ENCODE measurements around the gene SORCS2.

Gene SORCS2

GRCh38 chr4:7692451-7693236 lies 500.3 kb downstream of the SORCS2 start:
- DNase-seq (ENCODE audit: low read depth) = no peak

DNA sequence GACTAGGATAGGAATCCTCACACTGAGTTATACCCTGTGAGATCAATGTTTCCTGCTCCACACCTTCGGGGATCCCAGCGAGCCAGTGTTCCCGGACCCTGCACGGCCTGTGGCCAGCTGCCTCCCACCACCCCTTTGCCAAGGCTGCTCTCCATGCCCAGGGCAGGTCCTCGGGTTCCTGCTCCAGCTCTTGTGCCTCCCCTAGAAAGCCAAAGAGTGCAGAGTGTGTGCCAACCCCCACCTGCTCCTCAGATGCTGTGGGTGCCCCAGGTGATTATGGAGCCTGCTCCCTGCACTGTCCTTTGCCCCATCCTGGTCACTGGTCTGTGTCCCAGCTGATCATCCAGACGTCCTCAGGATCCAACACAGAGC lies 500.9 kb downstream of the SORCS2 start:
- DNase-seq (ENCODE audit: low read depth) = no peak

- no peak for DNase-seq (ENCODE audit: low read depth)
These were observed 501.4 kb downstream of the SORCS2 start for GRCh38 chr4:7693711-7694110.

GRCh38 chr4:7694324-7694723 lies 502.0 kb downstream of the SORCS2 start:
- DNase-seq (ENCODE audit: low read depth) = no peak

GRCh38 chr4:7697343-7697742 lies 505.0 kb downstream of the SORCS2 start:
- DNase-seq (ENCODE audit: low read depth) = no peak

DNA sequence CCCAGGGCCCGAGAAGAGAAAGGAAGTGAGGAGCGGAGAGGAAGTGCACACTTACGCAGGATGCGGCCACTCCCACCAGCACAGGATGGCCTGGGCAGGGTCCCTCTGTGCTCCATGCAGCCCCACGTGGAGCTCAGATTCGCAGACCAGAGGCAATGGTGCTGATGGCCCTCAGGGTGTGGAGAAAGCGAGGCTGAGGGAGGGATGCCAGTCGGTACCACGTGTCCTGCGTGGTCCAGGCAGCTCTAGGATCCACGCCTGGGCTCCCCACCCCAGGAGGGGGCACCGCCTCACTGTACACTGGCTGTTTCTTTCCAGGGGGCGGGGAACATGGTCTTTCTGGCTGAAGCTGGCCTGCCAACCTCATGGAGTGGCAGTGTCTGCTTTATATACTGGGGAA lies 505.5 kb downstream of the SORCS2 start:
- no peak for DNase-seq (ENCODE audit: low read depth)

DNA sequence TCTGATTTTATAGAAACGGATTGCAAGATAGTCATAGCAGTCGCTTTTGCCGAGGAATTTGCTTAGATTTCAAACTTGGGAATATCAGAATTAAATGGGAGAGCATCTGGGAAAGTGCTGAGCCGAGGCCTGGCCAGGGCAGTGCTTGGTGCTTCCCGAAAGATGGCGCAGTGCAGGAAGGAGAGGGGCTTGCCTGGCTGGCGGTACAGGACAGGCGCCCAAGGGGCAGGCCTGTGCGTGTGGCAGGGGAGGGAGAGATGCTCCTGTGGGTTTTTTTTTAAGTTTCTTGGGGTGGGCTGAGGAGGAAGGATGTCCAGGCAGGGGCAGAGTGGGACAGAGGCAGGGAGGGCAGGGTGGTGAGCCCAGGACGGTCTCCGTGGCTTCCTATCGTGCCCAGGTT lies 506.2 kb downstream of the SORCS2 start:
- no peak for DNase-seq (ENCODE audit: low read depth)

DNA sequence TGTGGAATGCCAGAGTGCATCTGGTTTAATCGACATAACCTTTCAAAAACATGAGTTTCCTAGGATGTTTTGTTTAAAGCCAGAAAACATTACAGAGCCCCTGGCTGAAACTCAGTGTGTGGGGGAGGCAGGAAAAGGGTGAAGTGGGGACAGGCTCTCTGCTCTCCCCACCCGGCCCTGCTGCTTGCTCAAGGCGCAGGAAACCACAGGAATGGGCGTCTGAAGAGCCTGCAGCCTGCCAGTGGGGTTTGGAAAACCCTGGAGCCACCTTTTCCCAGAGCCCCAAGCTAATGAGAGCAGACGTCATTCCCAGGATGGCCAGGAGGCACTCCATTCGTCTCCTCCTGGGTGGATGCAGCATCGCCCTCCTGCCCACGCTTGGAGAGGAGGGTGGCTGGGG lies 506.7 kb downstream of the SORCS2 start:
- DNase-seq (ENCODE audit: low read depth) = no peak

DNA sequence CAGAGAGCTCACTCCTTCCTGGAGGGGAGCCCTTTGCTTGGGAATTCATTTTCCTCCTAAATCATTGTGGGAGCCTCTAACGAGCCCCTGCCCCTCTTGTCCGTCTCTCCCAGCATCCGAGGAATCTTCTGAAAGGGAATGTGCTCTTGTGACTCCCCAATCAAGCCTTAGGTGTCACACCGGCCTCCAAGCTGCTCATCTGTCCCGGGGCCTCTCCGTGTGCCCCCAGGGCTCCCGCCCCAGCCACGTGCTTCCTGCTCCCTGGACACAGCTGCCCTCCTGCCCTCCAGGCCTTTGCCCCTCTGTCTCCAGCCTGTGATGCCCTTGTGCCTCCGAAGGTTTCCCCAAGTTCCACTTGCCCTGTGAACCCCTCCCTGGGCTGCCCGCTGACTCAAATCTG lies 507.5 kb downstream of the SORCS2 start:
- no peak for DNase-seq (ENCODE audit: low read depth)

DNA sequence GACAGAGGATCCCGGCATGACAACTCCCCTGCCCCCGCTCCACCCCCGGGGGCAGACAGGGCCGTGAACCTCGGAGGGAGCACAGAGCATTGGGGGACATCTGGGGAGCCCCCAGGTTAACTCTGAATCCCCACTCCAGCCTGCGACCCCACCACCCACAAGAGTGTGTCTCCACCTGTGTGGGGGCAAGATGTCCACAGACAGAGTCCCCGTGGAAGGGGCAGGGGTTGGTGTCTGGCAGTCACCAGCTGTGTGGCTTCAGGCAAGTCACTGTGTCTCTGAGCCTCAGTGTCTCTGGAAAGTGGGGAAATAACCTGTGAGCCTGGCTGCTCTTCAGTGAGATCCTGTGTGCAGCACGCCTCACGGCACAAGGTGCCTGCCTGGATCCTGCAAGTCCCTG lies 508.3 kb downstream of the SORCS2 start:
- no peak for DNase-seq (ENCODE audit: low read depth)

GRCh38 chr4:7701866-7702649 lies 509.7 kb downstream of the SORCS2 start:
- DNase-seq (ENCODE audit: low read depth) = no peak

- DNase-seq (ENCODE audit: low read depth) = no peak
These were observed 511.4 kb downstream of the SORCS2 start for GRCh38 chr4:7703688-7704087.

DNA sequence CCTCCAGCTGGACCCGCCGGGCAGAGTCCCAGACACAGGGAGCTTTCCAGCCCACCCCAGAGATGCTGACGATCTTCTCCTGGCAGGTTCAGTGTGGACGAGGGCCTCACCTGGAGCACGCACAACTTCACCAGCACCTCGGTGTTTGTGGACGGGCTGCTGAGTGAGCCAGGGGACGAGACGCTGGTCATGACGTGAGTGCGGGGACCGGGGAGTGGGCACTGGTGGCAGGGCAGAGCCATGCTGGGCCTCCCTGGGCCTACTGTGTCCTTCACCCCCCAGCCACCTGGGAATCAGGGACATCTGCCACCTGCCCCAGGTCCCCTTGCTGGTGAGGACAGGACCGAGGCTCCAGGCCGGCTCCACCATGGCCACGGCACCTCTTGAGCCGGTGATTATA lies 511.8 kb downstream of the SORCS2 start:
- DNase-seq (ENCODE audit: low read depth) = no peak

- no peak for DNase-seq (ENCODE audit: low read depth)
These were observed 512.3 kb downstream of the SORCS2 start for GRCh38 chr4:7704625-7705024.

GRCh38 chr4:7705062-7705461 lies 512.7 kb downstream of the SORCS2 start:
- DNase-seq (ENCODE audit: low read depth) = no peak

DNA sequence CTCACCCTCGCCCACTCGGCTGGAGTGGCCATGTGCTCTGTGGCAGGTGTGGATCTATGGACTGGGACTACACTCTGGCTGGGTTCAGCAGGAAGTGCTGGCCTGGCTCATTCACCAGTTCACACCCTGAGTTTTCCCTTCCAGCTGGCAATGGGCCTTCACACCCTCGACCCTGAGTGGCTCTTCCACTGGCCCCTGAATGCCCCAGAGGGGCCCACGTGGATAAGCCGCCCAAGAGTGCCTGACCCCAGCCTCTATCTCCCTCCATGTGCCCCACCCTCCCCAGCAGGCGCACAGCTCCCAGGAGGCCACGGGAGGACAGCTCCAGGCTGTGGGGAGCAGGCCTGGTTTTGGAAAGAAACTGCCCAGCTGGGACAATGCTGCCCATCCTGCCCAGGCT lies 513.3 kb downstream of the SORCS2 start:
- DNase-seq (ENCODE audit: low read depth) = no peak

- DNase-seq (ENCODE audit: low read depth) = no peak
These were observed 515.9 kb downstream of the SORCS2 start for GRCh38 chr4:7708238-7708637.

GRCh38 chr4:7708981-7709380 lies 516.6 kb downstream of the SORCS2 start:
- no peak for DNase-seq (ENCODE audit: low read depth)

DNA sequence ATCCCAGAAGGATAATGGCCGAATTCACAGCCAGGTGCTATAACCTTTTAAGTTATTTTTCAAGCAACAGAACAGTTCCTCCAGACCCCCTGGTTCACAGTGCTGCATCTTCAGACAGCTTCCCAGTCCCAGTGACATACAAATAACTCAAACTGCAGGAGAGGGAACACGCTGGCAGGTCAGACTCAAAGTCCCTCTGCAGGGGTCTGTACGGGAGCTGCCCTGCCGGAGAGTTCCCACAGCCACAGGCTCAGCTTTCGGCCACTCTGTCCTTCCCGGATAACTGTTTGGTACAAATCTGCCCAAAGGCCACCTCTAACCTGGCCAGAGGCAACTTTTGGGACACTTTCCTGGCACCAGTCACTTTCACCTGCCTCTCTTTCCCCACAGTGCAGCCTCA lies 517.1 kb downstream of the SORCS2 start:
- no peak for DNase-seq (ENCODE audit: low read depth)

DNA sequence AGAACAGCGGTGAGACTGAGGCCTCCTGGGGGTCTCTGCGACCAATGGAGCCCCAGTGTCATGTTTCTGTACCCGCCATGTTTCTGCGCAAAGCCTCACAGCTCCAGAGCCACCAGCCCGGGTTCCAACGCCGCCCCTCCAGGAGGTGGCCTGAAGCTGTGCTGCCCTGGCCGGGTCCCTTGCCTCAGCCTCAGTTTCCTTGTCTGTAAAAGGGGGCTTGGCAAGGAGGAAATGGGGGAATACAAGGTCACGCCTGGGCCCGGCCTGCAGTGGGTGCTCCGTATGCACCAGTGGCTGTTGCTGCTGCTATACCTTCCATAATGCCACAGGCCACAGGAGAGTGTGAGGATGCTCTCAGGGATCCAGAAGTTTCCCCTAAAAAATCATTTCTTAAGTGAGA lies 517.8 kb downstream of the SORCS2 start:
- no peak for DNase-seq (ENCODE audit: low read depth)

DNA sequence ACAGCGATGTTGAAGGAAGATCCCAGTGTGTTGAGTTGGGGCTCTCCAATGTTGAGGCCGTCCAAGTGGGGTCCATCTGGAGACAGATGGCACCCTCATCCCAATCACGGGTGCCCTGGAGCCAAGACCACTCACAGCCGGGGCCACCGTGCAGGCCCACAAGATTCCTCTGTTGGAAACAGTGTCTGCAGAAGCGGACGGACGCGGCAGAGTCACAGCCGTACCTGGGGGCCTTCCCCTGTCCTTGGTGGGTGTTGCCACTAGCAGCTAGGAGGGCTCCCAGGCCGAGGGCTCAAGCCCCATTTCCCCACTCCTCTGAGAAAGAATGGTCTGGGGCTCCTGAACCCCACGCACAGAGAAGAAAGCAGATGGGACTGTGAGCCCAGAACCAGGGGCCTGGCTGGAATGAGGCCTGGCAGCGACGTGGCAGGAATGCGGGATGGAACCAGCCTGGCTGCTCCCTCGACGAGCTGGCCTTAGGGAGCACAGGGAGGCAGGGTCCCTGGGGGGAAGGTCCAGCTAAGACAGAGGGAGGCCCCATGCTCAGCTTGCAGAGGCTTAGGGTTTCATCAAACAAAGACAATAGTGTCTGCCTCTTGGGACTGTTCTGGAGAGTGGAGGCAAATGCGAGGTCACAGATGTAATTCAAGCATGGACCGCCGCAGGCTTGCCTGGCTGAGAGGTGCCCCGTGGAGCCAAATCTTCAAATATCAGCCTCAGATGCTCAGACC lies 518.4 kb downstream of the SORCS2 start:
- no peak for DNase-seq (ENCODE audit: low read depth)

DNA sequence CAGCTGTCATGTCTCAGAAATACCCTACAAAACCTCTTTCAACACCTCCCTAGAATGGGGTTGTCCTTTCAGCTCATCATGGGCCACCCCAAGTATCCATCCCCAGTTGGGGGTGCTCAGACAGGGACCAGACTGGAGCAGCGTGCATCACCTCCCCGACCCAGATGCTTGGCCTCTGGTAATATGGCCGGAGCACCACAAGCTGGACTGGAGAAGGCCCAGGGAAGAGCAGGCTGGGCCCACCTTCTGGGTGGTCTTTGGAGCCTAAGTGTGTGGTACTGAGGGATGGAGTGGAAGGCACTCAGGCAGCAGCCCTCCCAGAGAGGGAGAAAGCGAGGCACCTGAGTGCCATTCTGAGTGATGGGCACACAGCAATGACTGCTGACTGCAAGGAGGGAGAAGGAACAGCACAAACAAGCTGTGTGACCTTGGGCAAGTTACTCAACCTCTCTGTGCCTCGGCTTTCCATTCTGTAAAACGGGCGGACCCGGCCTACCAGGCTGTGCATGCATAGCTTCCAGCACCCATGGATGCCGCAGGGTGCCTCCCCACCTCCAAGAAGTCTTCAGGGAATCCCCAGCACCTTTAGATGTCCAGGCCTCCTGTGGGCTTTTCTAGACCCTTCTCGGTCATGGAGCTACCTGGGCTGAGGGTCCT lies 519.1 kb downstream of the SORCS2 start:
- DNase-seq (ENCODE audit: low read depth) = no peak

All from activated T-helper 1 cell treated with Interleukin-2 at 50 U/mL for 16 hours (primary cell).